ENCODE measurements around the gene CERT1. TPM values are rescaled to one million over a fixed set of nuclear protein-coding genes. Genes with fewer than 3 reads are reported as not detected.

CERT1 gene
- total RNA-seq, 1 donor, result 50.3 TPM

- H3K36me3 ChIP-seq (ENCODE audit: insufficient read depth, low read length), result no peaks in the 10 kb centered on the region
- H3K4me2 ChIP-seq (ENCODE audit: insufficient read depth, low read length), result no peak overlapping the region
- H3K27me3 ChIP-seq (ENCODE audit: insufficient read depth, low read length), result no peaks in the 10 kb centered on the region
- no peak overlapping the region for H3K4me3 ChIP-seq (ENCODE audit: insufficient read depth, low read length)
- peaks cover 10% of the 10 kb centered on the region for H4K20me1 ChIP-seq (ENCODE audit: insufficient read depth, low read length)
- H2AFZ ChIP-seq (ENCODE audit: low read length), result no peak overlapping the region
- no peak for DNase-seq (ENCODE audit: insufficient read length, low spot score, missing footprints)
- H3K79me2 ChIP-seq (ENCODE audit: insufficient read depth, low read length), result peaks cover 66% of the 10 kb centered on the region
- H3K9me3 ChIP-seq (ENCODE audit: low read depth, low read length), result no peaks in the 10 kb centered on the region
- H3K27ac ChIP-seq (ENCODE audit: low read depth, low read length), result no peak overlapping the region
- peaks cover 6% of the 10 kb centered on the region for H3K4me1 ChIP-seq (ENCODE audit: insufficient read depth, low read length)
- no peak for TF ChIP-seq CTCF (IDR thresholded peaks at IDR 0.05; ENCODE audit: extremely low read depth, low read depth, low read length)
These were observed 20.8 kb upstream of the CERT1 start for GRCh38 chr5:75532190-75532589.

GRCh38 chr5:75529185-75529584, 17.8 kb upstream of the CERT1 start:
- peaks cover 64% of the 10 kb centered on the region for H3K79me2 ChIP-seq (ENCODE audit: insufficient read depth, low read length)
- no peak for DNase-seq (ENCODE audit: insufficient read length, low spot score, missing footprints)

GRCh38 chr5:75526070-75526469, 14.6 kb upstream of the CERT1 start:
- H3K9me3 ChIP-seq (ENCODE audit: low read depth, low read length), result peaks cover 4% of the 10 kb centered on the region
- peaks cover 69% of the 10 kb centered on the region for H3K79me2 ChIP-seq (ENCODE audit: insufficient read depth, low read length)
- no peak overlapping the region for H3K4me3 ChIP-seq (ENCODE audit: insufficient read depth, low read length)
- peaks cover 14% of the 10 kb centered on the region for H3K4me1 ChIP-seq (ENCODE audit: insufficient read depth, low read length)
- H2AFZ ChIP-seq (ENCODE audit: low read length), result no peak overlapping the region
- no peaks in the 10 kb centered on the region for H3K27me3 ChIP-seq (ENCODE audit: insufficient read depth, low read length)
- no peak for DNase-seq (ENCODE audit: insufficient read length, low spot score, missing footprints)
- no peak overlapping the region for H3K4me2 ChIP-seq (ENCODE audit: insufficient read depth, low read length)
- H3K36me3 ChIP-seq (ENCODE audit: insufficient read depth, low read length), result no peaks in the 10 kb centered on the region
- no peak overlapping the region for H3K27ac ChIP-seq (ENCODE audit: low read depth, low read length)
- H4K20me1 ChIP-seq (ENCODE audit: insufficient read depth, low read length), result peaks cover 7% of the 10 kb centered on the region
- TF ChIP-seq CTCF (IDR thresholded peaks at IDR 0.05; ENCODE audit: extremely low read depth, low read depth, low read length), result no peak

More at GRCh38 chr5:75529185-75529584, 17.8 kb upstream of the CERT1 start:
- Histone ChIP-seq H3K4me3 (ENCODE audit: insufficient read depth, low read length) (no peak overlapping the region), H3K4me1 (ENCODE audit: insufficient read depth, low read length) (peaks cover 2% of the 10 kb centered on the region), H3K27me3 (ENCODE audit: insufficient read depth, low read length) (no peaks in the 10 kb centered on the region), H3K27ac (ENCODE audit: low read depth, low read length) (no peak overlapping the region), H3K4me2 (ENCODE audit: insufficient read depth, low read length) (no peak overlapping the region), H2AFZ (ENCODE audit: low read length) (no peak overlapping the region), H4K20me1 (ENCODE audit: insufficient read depth, low read length) (peaks cover 3% of the 10 kb centered on the region), H3K36me3 (ENCODE audit: insufficient read depth, low read length) (no peaks in the 10 kb centered on the region), H3K9me3 (ENCODE audit: low read depth, low read length) (no peaks in the 10 kb centered on the region)
- TF ChIP-seq CTCF (IDR thresholded peaks at IDR 0.05; ENCODE audit: extremely low read depth, low read depth, low read length), result no peak

GRCh38 chr5:75525344-75525743, 13.9 kb upstream of the CERT1 start:
- DNase-seq (ENCODE audit: insufficient read length, low spot score, missing footprints), result no peak

More at GRCh38 chr5:75525344-75525743, 13.9 kb upstream of the CERT1 start:
- TF ChIP-seq CTCF (IDR thresholded peaks at IDR 0.05; ENCODE audit: extremely low read depth, low read depth, low read length), result no peak
- H2AFZ ChIP-seq (ENCODE audit: low read length), result no peak overlapping the region
- H3K36me3 ChIP-seq (ENCODE audit: insufficient read depth, low read length), result peaks cover 3% of the 10 kb centered on the region
- peaks cover 4% of the 10 kb centered on the region for H3K9me3 ChIP-seq (ENCODE audit: low read depth, low read length)
- H3K27ac ChIP-seq (ENCODE audit: low read depth, low read length), result no peak overlapping the region
- H3K4me1 ChIP-seq (ENCODE audit: insufficient read depth, low read length), result peaks cover 14% of the 10 kb centered on the region
- H3K4me3 ChIP-seq (ENCODE audit: insufficient read depth, low read length), result no peak overlapping the region
- H4K20me1 ChIP-seq (ENCODE audit: insufficient read depth, low read length), result peaks cover 7% of the 10 kb centered on the region
- H3K4me2 ChIP-seq (ENCODE audit: insufficient read depth, low read length), result no peak overlapping the region
- peaks cover 76% of the 10 kb centered on the region for H3K79me2 ChIP-seq (ENCODE audit: insufficient read depth, low read length)
- H3K27me3 ChIP-seq (ENCODE audit: insufficient read depth, low read length), result no peaks in the 10 kb centered on the region
